IMR-90 (cell line): Measurements from ENCODE around the gene OPRM1. TPM values are rescaled to one million over a fixed set of nuclear protein-coding genes. Genes with fewer than 3 reads are reported as not detected.
A peak's percentile ranks its signal among the peaks of the same experiment; 100 is the strongest.

ENCODE experiments used
- ATAC-seq: fragments of 200-7000 bp; cut with Tn5 transposase; 2 replicates; pipeline ENCODE4 v1.9.1; 2020; ENCODE audit warnings: low read depth, mild to moderate bottlenecking, moderate library complexity
- BruUV-seq: library from RNA; stranded (reverse); fragments of 400-500 nt; replicated peaks from 2 replicates; lab custom pipeline; 2021; lab: Mats Ljungman, UMichigan
- CTCF ChIA-PET: fragments of 300-600 bp; formaldehyde crosslinking; extraction: SDS; loops from one replicate; lab custom pipeline; 2021; ENCODE audit warnings: antibody characterized with exemption; lab: Yijun Ruan, JAX
- POLR2A ChIA-PET: fragments of 300-600 bp; sonication (Branson Sonifier 250); formaldehyde crosslinking; loops from one replicate; lab custom pipeline; 2022; ENCODE audit warnings: antibody characterized with exemption; ENCODE audit not compliant: unreplicated experiment; lab: Charles Lee
- DNase-seq: peaks from one replicate; pipeline ENCODE4 v3.0.0; 2013
- H2AFZ ChIP-seq: replicated peaks from 2 replicates; pipeline ENCODE3; 2013; ENCODE audit warnings: low read length, mild to moderate bottlenecking; ENCODE audit not compliant: poor library complexity
- H2AK5ac ChIP-seq: 2 replicates; pipeline ENCODE4 v1.6.1; 2013; ENCODE audit warnings: low read depth, low read length, inconsistent platforms
- H2AK9ac ChIP-seq: replicated peaks from 2 replicates; pipeline ENCODE3; 2013; ENCODE audit warnings: mild to moderate bottlenecking, low read depth, low read length, moderate library complexity; ENCODE audit not compliant: poor library complexity
- H2BK120ac ChIP-seq: 2 replicates; pipeline ENCODE4 v1.6.1; 2013; ENCODE audit warnings: low read depth, low read length, inconsistent platforms
- H2BK15ac ChIP-seq: 3 replicates; pipeline ENCODE4 v1.6.1; 2013; ENCODE audit warnings: low read depth, low read length, inconsistent platforms
- H2BK20ac ChIP-seq: 2 replicates; pipeline ENCODE4 v1.6.1; 2013; ENCODE audit warnings: low read depth, mild to moderate bottlenecking, inconsistent platforms, low read length, moderate library complexity
- H2BK5ac ChIP-seq: 2 replicates; pipeline ENCODE4 v1.6.1; 2013; ENCODE audit warnings: mild to moderate bottlenecking, low read depth, low read length, inconsistent platforms; ENCODE audit not compliant: poor library complexity, severe bottlenecking
- H3K14ac ChIP-seq: replicated peaks from 2 replicates; pipeline ENCODE4 v1.6.1; 2013; ENCODE audit warnings: low read depth, low read length, inconsistent platforms
- H3K18ac ChIP-seq: 2 replicates; pipeline ENCODE4 v1.6.1; 2013; ENCODE audit warnings: low read depth, low read length, control low read depth
- H3K23ac ChIP-seq: 2 replicates; pipeline ENCODE4 v1.6.1; 2013; ENCODE audit warnings: low read depth, low read length, inconsistent platforms
- H3K27ac ChIP-seq: 2 replicates; pipeline ENCODE4 v1.5.1; 2013; ENCODE audit warnings: mild to moderate bottlenecking, control low read depth, low read length; ENCODE audit not compliant: insufficient read depth
- H3K27me3 ChIP-seq: 2 replicates; pipeline ENCODE4 v1.6.1; 2013; ENCODE audit warnings: low read length; ENCODE audit not compliant: control insufficient read depth, insufficient read depth
- H3K36me3 ChIP-seq: 2 replicates; pipeline ENCODE4 v1.6.1; 2013; ENCODE audit warnings: low read length, mixed read lengths; ENCODE audit not compliant: control insufficient read depth, insufficient read depth
- H3K4ac ChIP-seq: 2 replicates; pipeline ENCODE4 v1.6.1; 2013; ENCODE audit warnings: low read depth, low read length, inconsistent platforms
- H3K4me1 ChIP-seq: 2 replicates; pipeline ENCODE4 v1.6.1; 2013; ENCODE audit warnings: low read length, mixed read lengths; ENCODE audit not compliant: control insufficient read depth, insufficient read depth
- H3K4me2 ChIP-seq: 2 replicates; pipeline ENCODE4 v1.6.1; 2013; ENCODE audit warnings: low read depth, mild to moderate bottlenecking, control low read depth, low read length, moderate library complexity
- H3K4me3 ChIP-seq: 2 replicates; pipeline ENCODE4 v1.5.1; 2013; ENCODE audit warnings: low read depth, mild to moderate bottlenecking, control low read depth, low read length, moderate library complexity; ENCODE audit not compliant: insufficient read depth
- H3K56ac ChIP-seq: 2 replicates; pipeline ENCODE4 v1.6.1; 2013; ENCODE audit warnings: low read length, inconsistent platforms; ENCODE audit not compliant: insufficient read depth; ENCODE audit errors: extremely low read depth
- H3K79me1 ChIP-seq, 2 experiments: 2 replicates each; pipeline ENCODE4 v1.6.1; 2013; ENCODE audit warnings: low read length in 2 of 2, inconsistent platforms in 1 of 2, low read depth in 1 of 2
- H3K9ac ChIP-seq: 2 replicates; pipeline ENCODE4 v1.6.1; 2013; ENCODE audit warnings: low read depth, low read length, control low read depth
- H3K9me1 ChIP-seq: 2 replicates; pipeline ENCODE4 v1.6.1; 2013; ENCODE audit warnings: low read length, inconsistent platforms; ENCODE audit not compliant: insufficient read depth
- H3K9me3 ChIP-seq: 2 replicates; pipeline ENCODE4 v1.6.1; 2013; ENCODE audit warnings: low read length; ENCODE audit not compliant: control insufficient read depth, insufficient read depth
- H4K20me1 ChIP-seq: 2 replicates; pipeline ENCODE4 v1.6.1; 2013; ENCODE audit warnings: low read length, inconsistent platforms; ENCODE audit not compliant: insufficient read depth
- H4K5ac ChIP-seq: 2 replicates; pipeline ENCODE4 v1.6.1; 2013; ENCODE audit warnings: mild to moderate bottlenecking, low read depth, low read length, control low read depth
- H4K8ac ChIP-seq, 2 experiments: 2 replicates each; pipeline ENCODE4 v1.6.1; 2013; ENCODE audit warnings: low read depth in 2 of 2, low read length in 2 of 2, control low read depth in 1 of 2, inconsistent platforms in 1 of 2
- H4K91ac ChIP-seq: 2 replicates; pipeline ENCODE4 v1.6.1; 2013; ENCODE audit warnings: low read depth, low read length, inconsistent platforms; ENCODE audit not compliant: insufficient read depth
- CEBPB ChIP-seq: IDR thresholded peaks from 2 replicates; pipeline ENCODE4 v1.6.1; 2012; ENCODE audit warnings: low read depth, low read length, improper control_type of control experiment
- CHD1 ChIP-seq: IDR thresholded peaks from 2 replicates; pipeline ENCODE4 v1.6.1; 2012; ENCODE audit warnings: low read depth, low read length, improper control_type of control experiment
- FOS ChIP-seq: fragments of 150-350 bp; IDR thresholded peaks from 2 replicates; pipeline ENCODE4 v1.6.1; 2016; ENCODE audit warnings: low read depth, low read length
- MAFK ChIP-seq: IDR thresholded peaks from 2 replicates; pipeline ENCODE4 v1.6.1; 2012; ENCODE audit warnings: low read depth, low read length, improper control_type of control experiment
- RAD21 ChIP-seq: IDR thresholded peaks from 2 replicates; pipeline ENCODE4 v1.6.1; 2012; ENCODE audit warnings: low read length, improper control_type of control experiment
- WGBS, 2 experiments: methylation state at CpG; one replicate each; pipeline versions ENCODE4 v1.1.5 to v1.1.7; 2013; ENCODE audit warnings: missing lambda C conversion rate in 2 of 2; ENCODE audit not compliant: insufficient read length in 1 of 2; ENCODE audit errors: extremely low coverage in 2 of 2; 5-methylcytosine and 5-hydroxymethylcytosine counted together
- dilution Hi-C: fragments of 300-500 bp; cut with HindIII; formaldehyde crosslinking; loops from one replicate; pipeline ENCODE4 v1.14.3; 2018; ENCODE audit warnings: low sequenced_read_pairs; ENCODE audit not compliant: unreplicated experiment
- in situ Hi-C: fragments of 300-500 bp; cut with MboI; formaldehyde crosslinking; loops from 3 replicates; pipeline ENCODE4 v1.14.3; 2019; ENCODE audit warnings: low sequenced_read_pairs, inconsistent platforms, mixed read lengths
- intact Hi-C: fragments of 100-400 bp; cut with micrococcal nuclease; formaldehyde crosslinking; loops from 2 replicates; pipeline ENCODE4 v1.10.0; 2022
- polyA plus RNA-seq, 3 experiments: library from polyadenylated mRNA; depleted of rRNA; stranded (reverse); fragments of >200 nt; gene quantifications; 2 replicates each; pipeline ENCODE4 v1.2.3, GENCODE V29; 2012; ENCODE audit warnings: low replicate concordance in 1 of 3
- total RNA-seq: library from RNA; depleted of rRNA; stranded (reverse); fragments of >200 nt; gene quantifications from 2 replicates; pipeline ENCODE4 v1.2.3, GENCODE V29; 2012
- TF ChIP-seq, protein P1 (sequence below): fragments of 150-350 bp; IDR thresholded peaks from 2 replicates; pipeline ENCODE4 v1.6.1; 2017; ENCODE audit warnings: mild to moderate bottlenecking, antibody characterized with exemption, low read length, low read depth

The OPRM1 gene
- total and polyA plus RNA-seq, 2 of the 4 experiments (the other 2 are of a cell fraction) = not detected

DNA sequence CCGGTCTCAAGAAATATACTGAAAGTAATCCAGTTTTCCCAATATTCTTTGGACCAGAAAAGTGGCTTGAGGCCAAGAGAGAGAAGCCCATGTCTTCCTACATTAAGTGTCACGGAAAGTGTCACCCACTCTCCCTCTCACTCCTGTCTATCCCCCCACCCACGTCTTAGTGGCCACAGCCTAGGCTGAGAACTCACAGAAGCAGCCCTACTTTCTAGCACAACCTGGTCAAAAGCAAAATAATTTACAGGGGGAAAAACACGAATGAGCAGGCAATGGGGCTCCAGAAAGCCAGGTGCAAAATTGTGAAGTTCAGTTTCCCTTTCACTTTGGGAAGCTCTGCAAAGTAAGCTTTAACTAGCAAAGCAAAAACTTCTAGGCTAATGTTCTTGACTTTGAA lies 118.0 kb downstream of the OPRM1 start:
- in situ Hi-C loops = loop anchor here (5.0 to 25.0 kb wide), 4 partner anchors 210 to 1120 kb away; no protein-coding TSS in a partner anchor
- Histone ChIP-seq H3K4me3 (no peak overlapping the region), H4K8ac (no peak overlapping the region), H2AK5ac (no peak overlapping the region), H3K18ac (no peak overlapping the region), H3K36me3 (no peaks in the 10 kb centered on the region), H3K9me3 (no peaks in the 10 kb centered on the region; the same call in 1 of the 2 replicates), H3K27ac (no peak overlapping the region), H3K14ac (no peak overlapping the region), H2AK9ac (no peak overlapping the region), H3K4ac (peak overlapping the region; percentile 15; the same call in 1 of the 2 replicates), H4K91ac (no peak overlapping the region), H3K4me2 (peak overlapping the region; percentile 36; the same call in 1 of the 2 replicates), H4K5ac (no peak overlapping the region; the same call in 1 of the 2 replicates), H3K9me1 (no peaks in the 10 kb centered on the region), H2BK5ac (no peak overlapping the region), H3K23ac (no peak overlapping the region), H2BK15ac (no peak overlapping the region), H3K27me3 (no peaks in the 10 kb centered on the region), H3K79me1 (no peaks in the 10 kb centered on the region), H2AFZ (peak overlapping the region; percentile 64), H3K9ac (no peak overlapping the region; the same call in 1 of the 2 replicates), H3K56ac (no peak overlapping the region), H2BK120ac (peak overlapping the region; percentile 13; the same call in 1 of the 2 replicates), H3K4me1 (peaks cover 3% of the 10 kb centered on the region; the same call in 1 of the 2 replicates), H4K20me1 (no peaks in the 10 kb centered on the region), H2BK20ac (no peak overlapping the region)
- DNase-seq = no peak
- POLR2A ChIA-PET = interaction anchor here (0.6 kb wide), 1 partner anchor 1072 kb away, joined by 4 read pairs; no protein-coding TSS in a partner anchor
- intact Hi-C loops = loop anchor here (10.0 kb wide), 1 partner anchor 1122 kb away; no protein-coding TSS in a partner anchor
- CTCF ChIA-PET = interaction anchor here (0.6 to 2.3 kb wide), 3 partner anchors 7 to 213 kb away, joined by 3 to 12 read pairs (median 4); no protein-coding TSS in a partner anchor
- 40% methylated on average over 2 of the region's 4 CpGs; no CpG with 5 or more reads in 1 of the 2 experiments for WGBS, 2 experiments
- no TSS peak for BruUV-seq
- dilution Hi-C loops = loop anchor here (25.0 kb wide), 1 partner anchor 205 kb away; the partner anchor contains the start of gene IPCEF1
- ATAC-seq = no peak
- TF ChIP-seq RAD21 (no peak), CHD1 (no peak), FOS (no peak), CEBPB (no peak), MAFK (no peak)
- TF ChIP-seq, protein P1, sequence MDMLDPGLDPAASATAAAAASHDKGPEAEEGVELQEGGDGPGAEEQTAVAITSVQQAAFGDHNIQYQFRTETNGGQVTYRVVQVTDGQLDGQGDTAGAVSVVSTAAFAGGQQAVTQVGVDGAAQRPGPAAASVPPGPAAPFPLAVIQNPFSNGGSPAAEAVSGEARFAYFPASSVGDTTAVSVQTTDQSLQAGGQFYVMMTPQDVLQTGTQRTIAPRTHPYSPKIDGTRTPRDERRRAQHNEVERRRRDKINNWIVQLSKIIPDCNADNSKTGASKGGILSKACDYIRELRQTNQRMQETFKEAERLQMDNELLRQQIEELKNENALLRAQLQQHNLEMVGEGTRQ = no peak
